Measurements from ENCODE around the gene TNIP1. TPM values are rescaled to one million over a fixed set of nuclear protein-coding genes. Genes with fewer than 3 reads are reported as not detected.

The TNIP1 gene
- total RNA-seq, 1 experiment from 2014 or later: 41.9 TPM

- no peak for DNase-seq (ENCODE audit: low spot score)
Measured at GRCh38 chr5:151002681-151003502, 77.9 kb downstream of the TNIP1 start.

- DNase-seq (ENCODE audit: low spot score): no peak
Measured at GRCh38 chr5:151002250-151002649, 78.6 kb downstream of the TNIP1 start.

- no peak for DNase-seq (ENCODE audit: low spot score)
Measured at GRCh38 chr5:151001436-151001835, 79.4 kb downstream of the TNIP1 start.

- DNase-seq (ENCODE audit: low spot score): no peak
Measured at GRCh38 chr5:150999704-151000442, 81.0 kb downstream of the TNIP1 start.

- no peak for DNase-seq (ENCODE audit: low spot score)
Measured at GRCh38 chr5:150993826-150994412, 86.9 kb downstream of the TNIP1 start.

GRCh38 chr5:150993422-150993821 is 87.4 kb downstream of the TNIP1 start:
- DNase-seq (ENCODE audit: low spot score): no peak

- no peak for DNase-seq (ENCODE audit: low spot score)
Measured at GRCh38 chr5:150992705-150993104, 88.1 kb downstream of the TNIP1 start.

GRCh38 chr5:150989695-150990094 is 91.1 kb downstream of the TNIP1 start:
- no peak for DNase-seq (ENCODE audit: low spot score)

- DNase-seq (ENCODE audit: low spot score): no peak
Measured at GRCh38 chr5:150987746-150988145, 93.1 kb downstream of the TNIP1 start.

Other genes with a start within 250 kb of the TNIP1 start
- not detected in 2 replicates for gene IRGM, start 234.5 kb downstream of the TNIP1 start, total RNA-seq (2014; rRNA removed; shearing (Covaris generic))
- gene ZNF300, start 176.1 kb downstream of the TNIP1 start, total RNA-seq (2014; rRNA removed; shearing (Covaris generic)): 4.3 and 5.7 TPM in 2 replicates
- 338 and 380 TPM in 2 replicates for gene GPX3, start 60.4 kb downstream of the TNIP1 start, total RNA-seq (2014; rRNA removed; shearing (Covaris generic))
- 113 and 131 TPM in 2 replicates for gene ANXA6, start 76.7 kb upstream of the TNIP1 start, total RNA-seq (2014; rRNA removed; shearing (Covaris generic))
- gene CCDC69, start 143.1 kb upstream of the TNIP1 start, total RNA-seq (2014; rRNA removed; shearing (Covaris generic)): 4.9 and 7.2 TPM in 2 replicates
- gene GM2A, start 172.2 kb upstream of the TNIP1 start, total RNA-seq (2014; rRNA removed; shearing (Covaris generic)): 13.7 and 16.2 TPM in 2 replicates
- gene SLC36A3, start 222.7 kb upstream of the TNIP1 start, total RNA-seq (2014; rRNA removed; shearing (Covaris generic)): not detected in 2 replicates